GM18520 (cell line): ENCODE data around the gene FNDC3A.
A peak's percentile ranks its signal among the peaks of the same experiment; 100 is the strongest.
"Not testable (repeated sequence)": the region's sequence is repeated elsewhere in the genome, so short reads cannot be mapped to it uniquely, and the experiment has no call there.

Experiments
- ATAC-seq: cut with Tn5 transposase; IDR thresholded peaks from one replicate; pipeline ENCODE4 v1.9.1; 2021; ENCODE audit not compliant: unreplicated experiment

The FNDC3A gene

DNA sequence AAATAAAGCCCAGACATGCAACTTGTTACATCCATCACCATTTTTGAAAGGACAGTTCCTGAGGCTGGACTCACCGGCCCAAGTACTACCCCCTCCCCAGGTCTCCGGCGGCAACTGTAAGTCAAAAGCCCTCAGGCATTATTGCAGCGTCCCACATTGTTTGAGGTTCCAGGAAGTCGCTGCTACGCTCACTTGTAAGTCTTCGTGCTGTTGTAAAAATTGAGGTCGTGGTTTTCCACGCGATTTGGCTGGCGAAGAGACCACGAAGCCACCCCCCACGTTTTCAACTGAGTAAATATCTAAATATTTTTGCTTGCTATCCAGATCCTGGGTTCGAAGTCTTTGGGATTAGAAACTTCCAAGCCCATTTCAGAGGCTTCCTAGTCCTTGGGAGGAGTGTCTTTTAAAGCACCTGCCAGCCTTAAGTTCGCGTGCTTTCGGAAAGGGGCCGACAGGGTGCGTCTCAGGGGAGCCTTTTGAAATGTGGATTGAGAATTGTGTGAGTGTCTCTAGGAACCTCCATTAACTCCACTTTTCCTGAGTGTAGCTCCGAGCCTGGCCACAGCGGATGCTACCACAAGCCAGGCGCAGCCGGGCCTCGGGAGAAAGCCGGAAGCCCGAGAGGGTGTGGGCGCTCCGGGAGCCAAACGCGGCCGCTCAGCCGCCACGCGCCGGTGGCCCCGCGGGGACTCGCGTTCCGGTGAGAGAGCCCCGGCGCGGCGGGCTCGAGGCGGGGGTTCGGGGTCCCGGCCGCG, 434 bp upstream of the FNDC3A start:
- ATAC-seq, result no peak

DNA sequence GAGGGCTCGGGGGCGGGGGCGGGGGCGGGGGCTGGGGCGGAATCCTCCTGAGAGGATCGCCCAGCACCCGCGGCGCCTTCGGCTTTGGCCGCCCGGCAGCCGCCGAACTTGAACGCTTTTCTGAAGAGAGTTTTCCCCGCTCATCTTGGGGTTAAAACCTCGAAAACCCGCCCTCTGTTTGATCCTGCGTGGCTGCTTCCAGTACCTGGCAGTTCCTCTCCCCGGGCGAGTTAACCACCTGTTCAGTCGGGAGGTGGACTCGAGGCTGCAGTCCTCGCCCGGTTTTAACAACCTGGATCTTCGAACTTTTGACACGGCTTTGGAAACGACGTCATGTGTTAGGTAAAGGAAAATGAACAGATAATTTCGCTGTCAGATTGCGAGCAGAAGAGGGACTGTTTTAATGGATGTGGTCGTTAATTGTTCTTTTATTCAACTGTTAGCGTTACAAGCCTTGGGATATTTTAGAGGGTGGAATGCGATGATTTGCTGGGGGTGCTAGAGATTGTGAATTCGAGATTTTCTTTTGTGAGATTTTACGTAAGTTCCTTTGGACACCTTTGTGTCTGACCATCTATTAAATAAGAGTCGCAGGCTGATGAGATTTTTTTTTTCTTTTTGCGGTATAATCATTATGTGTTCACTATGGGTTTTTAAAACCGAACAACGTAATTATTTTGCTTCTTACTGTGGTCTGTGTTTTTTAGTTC, 1.0 kb downstream of the FNDC3A start:
- ATAC-seq, result no peak

DNA sequence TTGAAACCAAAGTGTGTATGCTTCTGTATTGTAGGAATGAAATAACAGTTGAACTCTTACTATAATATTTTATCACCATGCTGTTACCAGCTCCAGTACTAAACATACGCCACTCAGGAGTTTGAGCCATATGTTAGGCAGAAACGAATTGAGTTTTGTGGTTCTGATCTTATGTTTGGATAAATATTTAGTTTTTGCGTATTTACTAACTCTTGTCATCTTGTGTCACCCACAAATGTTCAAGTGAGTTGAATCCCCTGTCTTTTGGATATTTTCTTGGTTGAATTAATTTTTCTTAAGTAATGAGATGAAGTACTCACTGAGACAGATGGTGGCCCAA, 1.5 kb downstream of the FNDC3A start:
- ATAC-seq, result no peak

DNA sequence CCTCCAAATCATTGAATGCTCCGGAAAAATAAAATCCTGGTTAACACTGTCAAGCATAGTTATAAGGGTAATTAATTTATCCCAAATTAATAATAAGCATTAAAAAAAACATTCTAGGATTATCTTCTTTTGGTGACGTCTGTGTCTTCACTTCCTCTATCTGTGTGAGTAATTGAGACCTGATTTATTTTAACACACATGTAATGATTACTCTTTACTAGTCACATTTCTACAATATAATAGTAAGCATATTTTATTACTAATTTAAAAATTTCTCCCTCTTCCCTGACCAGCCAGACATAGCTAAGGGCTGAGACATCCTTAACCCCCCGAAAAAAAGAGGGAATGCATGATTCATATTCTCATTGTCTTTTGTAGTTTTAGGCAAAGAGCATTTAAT, 2.3 kb downstream of the FNDC3A start:
- ATAC-seq, result no peak

DNA sequence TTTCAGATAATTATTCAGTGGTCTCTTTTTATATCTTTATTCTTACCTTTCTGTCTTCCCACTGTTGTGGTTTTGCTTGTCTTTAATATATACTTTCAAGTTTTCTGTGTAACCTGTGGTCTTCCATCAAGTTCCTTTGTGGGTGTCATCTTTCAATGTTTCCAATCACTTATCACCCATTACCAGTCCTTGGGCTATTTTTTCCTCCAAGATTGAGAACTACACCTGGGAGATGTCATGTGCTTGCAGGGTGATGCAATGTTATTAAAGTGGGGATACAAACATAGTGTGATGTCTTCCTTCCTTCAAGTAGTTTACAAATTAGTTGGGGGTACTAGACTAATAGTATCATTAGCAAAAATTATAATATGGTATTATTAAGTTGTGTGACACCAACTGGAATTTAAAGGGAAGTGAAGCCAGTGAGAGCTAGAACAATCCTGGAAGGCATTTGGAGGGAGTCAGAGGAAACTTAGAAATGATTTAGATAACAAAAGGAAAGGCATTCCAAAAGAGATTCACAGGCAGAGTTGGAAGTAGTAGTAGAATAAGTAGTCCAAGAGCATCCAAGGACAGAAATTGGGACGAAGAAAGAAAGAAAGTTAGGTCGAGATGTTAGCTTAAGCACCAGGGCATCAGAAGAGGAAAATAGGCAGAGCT, 3.4 kb downstream of the FNDC3A start:
- no peak for ATAC-seq

DNA sequence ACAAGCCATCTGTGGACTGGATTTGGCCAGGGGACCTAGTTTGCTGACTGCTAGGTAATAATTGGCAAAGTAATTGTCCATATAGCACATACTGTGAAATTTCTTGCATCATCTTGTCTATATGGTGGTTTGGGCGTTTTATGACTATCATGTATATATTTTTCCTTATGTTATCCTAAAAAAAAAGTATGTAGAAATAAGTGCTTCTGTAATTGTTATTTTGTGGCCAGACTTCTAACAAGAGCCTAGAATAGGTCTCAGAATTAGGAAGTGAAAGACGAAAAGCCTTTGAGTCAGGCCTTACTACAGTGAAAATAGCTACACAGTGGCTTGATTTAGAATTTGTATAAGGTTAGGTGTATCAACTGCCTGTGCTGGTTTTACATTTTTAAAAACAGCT, 4.2 kb downstream of the FNDC3A start:
- peak; percentile 28 for ATAC-seq

DNA sequence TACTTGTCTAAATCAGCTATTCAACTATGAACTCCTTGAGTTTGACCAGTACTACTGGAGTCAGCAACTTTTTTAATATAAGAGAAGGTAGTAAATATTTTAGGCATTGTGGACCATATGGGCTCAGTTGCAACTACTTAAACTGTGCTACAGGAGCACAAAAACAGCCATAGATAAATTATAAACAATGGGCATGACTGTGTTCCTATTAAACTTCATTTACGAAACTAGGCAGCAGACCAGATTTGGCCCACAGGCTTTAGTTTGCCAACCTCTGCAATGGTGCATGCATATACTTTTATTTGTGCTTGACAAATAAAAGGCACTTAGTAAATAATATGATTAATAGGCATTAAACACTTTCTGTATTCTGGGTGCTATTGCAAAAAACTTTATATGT, 7.6 kb downstream of the FNDC3A start:
- no peak for ATAC-seq

DNA sequence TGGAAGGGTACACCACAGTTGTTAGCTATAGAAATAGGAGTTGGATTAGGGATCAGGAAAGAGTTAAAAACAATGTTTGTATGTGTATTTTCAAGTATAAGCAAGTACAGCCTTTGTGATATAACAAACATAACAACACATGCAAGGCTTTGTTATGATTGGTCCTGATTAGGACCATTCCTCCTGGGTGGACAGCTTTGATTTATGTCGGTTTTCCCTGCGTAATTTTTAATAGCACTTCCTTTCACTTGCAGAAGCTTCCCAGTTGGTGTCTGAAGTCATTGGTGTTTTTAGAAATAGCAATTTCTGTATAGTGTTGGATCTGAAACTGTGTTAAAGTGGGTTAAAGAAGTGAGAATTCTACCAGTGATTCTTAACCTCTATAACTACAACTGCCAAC, 10.0 kb downstream of the FNDC3A start:
- ATAC-seq, result no peak

DNA sequence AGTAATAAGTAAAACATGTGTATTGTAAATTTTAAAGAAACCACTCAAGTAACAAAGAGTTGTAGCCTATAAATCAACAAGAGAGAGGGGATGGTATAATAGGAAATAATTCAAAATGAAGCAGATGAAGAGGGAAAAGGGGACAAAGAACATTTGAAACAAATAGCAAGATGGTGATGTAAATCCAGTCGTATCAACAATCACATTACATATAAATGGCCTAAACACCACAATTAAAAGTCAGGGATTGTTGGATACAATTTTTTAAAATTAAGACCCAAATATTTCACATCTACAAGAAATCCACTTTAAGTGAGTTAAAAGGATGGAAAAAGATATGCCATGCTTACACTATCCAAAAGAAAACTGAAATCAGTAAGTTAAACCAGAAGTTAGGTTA, 15.2 kb downstream of the FNDC3A start:
- ATAC-seq, result no peak

DNA sequence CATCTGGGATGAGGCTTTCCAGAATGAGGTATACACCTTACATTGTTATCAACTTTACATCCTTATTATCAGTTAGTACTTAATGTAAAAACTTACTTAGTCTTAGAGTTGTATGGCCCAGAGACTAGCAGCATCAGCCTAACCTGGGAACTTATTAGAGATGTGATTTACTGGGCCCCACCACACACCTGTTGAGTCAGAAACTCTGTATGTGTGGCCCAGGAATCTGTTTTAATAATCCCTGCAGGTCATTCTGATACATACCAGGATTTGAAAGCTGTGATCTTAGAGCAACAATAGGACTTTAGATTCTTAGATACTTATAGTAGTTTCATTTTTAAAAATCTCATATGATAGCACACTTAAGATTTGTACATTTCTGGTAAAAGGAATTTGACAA, 17.4 kb downstream of the FNDC3A start:
- ATAC-seq, result no peak

DNA sequence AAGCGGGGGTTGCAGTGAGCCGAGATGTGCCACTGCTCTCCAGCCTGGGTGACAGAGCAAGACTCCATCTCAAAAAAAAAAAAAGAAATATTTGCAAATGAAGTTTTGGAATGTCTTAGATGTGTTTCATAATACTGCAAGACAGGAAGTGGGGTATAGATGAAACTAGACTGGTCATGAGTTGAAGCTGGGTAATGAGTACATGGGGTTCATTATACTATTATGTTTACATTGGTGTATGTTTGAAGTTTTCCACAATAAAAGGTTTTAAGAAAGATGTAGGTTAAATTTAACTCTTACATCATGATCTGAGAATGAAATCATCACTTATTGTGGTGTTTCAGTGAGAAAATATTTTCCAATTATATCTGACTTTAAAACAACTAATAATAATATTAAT, 19.0 kb downstream of the FNDC3A start:
- ATAC-seq, result peak; percentile 40

DNA sequence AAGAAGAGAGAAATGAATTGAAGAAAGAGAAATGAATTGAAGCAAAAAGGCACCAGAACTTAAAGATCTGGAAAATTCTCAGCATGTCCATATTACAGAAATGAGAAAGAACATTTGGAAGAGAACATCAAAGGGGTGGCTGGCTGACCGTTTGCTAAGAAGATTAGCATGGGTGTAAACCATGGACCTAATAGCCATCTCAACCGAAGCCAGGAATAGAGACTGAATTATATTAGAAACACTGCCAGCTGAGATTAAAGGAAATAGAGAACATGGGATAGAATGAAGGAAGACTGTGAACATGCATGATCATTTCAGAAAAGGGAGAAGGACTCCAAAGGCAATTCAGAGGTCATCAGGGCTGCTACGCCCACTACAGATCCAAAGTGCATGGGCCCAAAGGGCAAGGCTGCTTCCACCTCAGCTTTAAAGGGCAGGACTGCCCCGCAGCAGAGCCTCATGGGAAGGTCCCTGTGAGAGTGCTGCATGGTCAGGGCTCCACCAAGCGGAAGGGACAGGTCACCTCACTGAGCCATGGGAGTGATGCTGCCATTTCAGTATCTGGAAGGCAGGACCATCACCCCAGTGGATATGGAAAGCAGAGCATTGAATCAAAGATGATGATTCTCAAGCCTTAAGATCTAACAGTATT, 23.1 kb downstream of the FNDC3A start:
- no peak for ATAC-seq

DNA sequence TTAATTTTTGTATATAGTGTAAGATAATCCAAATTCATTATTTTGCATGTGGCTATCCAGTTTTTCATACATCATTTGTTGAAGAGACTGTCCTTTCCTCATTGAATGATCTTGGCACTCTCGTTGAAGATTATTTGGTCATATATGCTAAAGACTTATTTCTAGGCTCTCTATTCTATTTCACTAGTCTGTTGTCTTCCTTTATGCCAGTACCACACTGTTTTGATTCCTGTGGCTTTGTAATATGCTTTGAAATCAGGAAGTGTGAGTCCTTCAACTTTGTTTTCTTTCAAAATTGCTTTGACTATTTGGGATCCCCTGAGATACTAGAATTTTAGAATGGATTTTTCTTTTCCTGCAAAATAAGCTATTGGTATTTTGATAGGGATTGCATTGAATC, 24.5 kb downstream of the FNDC3A start:
- ATAC-seq, result no peak

DNA sequence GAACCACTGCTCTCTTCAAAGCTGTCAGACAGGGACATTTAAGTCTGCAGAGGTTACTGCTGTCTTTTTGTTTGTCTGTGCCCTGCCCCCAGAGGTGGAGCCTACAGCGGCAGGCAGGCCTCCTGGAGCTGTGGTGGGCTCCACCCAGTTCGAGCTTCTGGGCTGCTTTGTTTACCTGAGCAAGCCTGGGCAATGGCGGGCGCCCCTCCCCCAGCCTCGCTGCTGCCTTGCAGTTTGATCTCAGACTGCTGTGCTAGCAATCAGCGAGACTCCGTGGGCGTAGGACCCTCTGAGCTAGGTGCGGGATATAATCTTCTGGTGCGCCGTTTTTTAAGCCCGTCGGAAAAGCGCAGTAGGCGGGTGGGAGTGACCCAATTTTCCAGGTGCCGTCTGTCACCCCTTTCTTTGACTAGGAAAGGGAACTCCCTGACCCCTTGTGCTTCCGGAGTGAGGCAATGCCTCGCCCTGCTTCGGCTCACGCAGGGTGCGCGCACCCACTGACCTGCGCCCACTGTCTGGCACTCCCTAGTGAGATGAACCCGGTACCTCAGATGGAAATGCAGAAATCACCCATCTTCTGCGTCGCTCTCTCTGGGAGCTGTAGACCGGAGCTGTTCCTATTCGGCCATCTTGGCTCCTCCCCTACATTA, 43.4 kb downstream of the FNDC3A start:
- ATAC-seq, result not testable (repeated sequence)

DNA sequence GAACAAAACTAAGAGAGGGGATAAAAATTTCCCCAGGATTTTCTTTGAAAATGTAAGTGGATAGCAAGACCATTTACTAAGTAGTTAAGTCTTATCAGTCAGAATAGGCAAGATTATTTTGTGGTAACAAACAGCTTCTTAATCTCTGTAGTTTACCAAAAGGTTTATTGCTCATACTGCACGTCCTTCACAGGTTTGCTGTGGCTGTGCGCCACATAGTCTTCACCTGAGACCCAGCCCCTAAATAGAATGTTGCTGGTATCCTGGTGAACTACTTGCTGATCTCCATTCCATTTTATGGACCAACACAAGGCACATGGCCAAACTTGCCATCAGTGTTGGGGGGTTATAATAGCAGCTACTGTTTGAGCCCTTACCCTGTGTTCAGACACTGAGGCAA, 44.6 kb downstream of the FNDC3A start:
- ATAC-seq, result no peak

DNA sequence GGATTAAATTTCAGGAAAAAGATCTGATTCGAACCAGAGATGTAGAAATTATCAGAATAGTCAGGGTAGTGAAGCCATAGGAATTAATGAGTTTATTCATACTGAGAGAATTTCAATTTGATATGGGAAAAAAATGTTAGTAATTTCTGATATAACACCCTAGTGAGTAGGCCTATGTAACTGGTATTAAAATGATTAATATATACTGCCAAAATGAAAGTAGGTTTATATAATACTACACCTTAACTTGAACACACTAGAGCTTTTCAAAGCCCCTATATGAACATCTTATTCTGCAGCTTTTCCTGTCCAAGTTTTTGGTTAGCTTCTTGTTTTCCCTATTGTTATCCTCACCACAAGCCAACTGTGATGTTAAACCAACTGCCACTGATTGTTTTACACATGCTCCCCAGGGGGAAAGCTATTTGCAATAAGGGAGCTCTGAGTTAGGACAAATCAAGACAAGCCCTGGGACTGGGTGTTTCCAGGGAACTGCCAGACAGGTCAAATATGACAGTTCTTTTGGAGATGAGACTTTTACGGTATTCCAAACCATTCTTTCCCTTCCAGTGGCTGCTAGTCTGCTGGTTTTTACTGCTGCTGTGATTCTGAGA, 45.3 kb downstream of the FNDC3A start:
- ATAC-seq, result no peak

DNA sequence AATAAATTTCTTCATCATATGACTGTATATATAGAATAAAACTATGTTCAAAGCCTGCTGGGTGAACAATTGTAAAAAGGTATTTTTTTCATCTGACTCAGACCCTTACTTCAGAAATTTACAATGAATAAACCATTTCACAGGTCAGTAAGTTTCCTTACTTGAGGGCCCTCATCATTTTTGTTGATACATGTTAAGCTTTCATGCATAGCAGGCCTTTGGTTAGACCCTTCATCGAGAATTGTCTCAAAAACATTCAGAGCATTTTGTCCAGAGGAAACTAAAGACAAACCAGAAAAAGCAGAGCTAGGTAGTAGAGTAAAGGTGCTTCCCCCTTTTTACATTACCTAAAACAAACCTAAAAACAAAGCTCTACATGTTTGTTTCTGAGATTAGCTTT, 46.2 kb downstream of the FNDC3A start:
- ATAC-seq, result no peak

DNA sequence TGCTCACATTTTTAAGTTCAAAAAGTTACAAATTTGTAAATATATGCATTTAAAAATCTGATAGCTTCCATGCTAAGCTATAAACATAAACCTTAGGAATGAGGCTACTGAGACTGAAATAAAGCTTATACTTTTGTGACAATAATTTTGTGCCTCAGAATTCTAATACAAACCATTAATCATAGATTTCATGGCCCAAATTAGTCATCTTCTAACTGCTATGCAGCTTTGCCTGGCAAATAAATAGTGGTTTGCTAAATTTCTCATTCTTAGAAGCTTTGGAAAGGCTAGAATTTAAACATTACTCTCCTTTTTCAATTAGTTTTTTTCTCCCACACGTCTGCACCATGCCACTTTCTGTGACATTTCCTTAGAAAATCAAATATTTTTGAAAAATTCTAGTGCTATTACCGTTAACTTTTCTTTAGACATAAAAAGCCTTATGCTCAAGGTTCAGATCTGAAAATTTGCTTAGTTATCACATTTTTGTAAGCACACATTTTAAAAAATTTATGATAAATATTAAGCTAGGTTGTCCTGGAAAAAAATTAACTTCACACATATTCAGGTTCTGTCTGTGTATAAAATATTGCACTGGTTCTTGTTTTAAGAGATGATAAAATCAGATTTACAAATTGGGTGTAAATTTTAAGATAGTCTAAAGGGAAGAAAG, 46.9 kb downstream of the FNDC3A start:
- no peak for ATAC-seq

DNA sequence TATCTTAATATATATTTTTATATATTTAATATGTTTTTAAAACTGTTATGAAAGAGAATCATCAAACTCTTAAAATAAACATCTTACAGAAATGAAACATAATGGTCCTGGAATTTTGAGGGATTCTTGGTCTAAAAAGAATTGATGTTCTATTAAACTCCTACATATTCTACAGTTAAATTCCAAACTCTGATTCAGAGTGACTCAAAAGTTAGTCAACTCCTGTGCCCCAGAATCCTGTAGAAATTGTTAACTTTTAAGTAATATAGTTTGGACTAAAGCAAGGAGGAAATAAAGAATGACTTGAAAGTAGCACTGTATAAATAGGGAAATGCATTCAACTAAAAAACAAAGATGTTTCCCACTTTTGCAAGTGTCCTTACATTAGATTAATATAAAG, 47.7 kb downstream of the FNDC3A start:
- ATAC-seq, result no peak

DNA sequence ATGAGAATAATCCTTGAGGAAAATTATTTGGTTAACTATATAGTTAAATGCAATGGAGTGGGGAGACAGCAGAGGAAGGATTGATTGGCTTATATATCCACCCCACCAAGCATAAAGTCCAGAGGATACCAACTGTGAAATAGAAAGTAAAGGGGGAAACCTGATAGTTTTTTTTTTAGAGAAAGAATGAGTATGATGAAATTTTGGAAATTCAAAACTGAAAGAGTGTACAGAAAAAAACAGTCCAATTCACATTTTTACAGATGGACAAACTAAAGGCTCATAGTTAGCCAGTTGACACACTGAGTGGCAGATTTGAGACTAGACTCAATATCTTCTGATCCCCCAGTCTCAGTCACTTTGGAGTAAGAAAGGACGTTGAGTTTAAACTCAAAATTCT, 51.1 kb downstream of the FNDC3A start:
- no peak for ATAC-seq
